Fibroblast of skin of left biceps (primary cell): ENCODE measurements around the gene FPR3.

ENCODE experiments used
- DNase-seq, 2 experiments: peaks; one replicate each; pipeline ENCODE4 v3.0.0-alpha.2; 2013; ENCODE audit warnings: low read depth in 2 of 2

The FPR3 gene

DNA sequence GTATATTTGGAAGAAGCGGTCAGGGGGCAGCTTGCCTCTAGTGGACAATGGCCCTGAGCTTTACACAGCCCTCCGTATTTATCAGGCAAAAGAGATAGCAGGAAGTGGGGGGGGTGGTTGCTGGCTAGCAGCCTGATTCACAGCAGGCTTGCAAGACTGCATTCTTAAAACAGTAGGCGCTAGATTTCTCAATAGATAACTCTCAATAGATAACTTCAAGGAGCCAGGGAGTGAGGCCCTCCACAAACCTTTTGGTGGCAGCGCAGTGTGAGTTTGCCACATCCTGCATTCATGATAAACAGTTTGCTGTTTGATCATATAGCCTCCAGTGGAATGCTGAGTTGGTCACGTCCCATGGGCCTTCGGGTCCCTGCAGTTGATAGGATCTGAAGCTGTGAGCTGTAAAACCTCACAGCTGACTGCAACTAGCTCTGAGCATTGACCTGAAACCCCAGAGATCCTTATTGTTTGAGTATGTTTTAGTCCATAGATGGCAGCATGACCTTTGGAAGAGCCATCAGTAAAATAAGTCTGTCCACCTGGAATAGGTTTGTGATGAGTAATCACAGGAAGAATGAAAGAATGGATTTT lies 12.2 kb downstream of the FPR3 start:
- no peak for DNase-seq

- DNase-seq = no peak
These were observed 13.0 kb downstream of the FPR3 start for GRCh38 chr19:51807925-51808324.

- DNase-seq = no peak
These were observed 13.5 kb downstream of the FPR3 start for GRCh38 chr19:51808333-51808986.

GRCh38 chr19:51809787-51810186 lies 14.8 kb downstream of the FPR3 start:
- no peak for DNase-seq

GRCh38 chr19:51810223-51810622 lies 15.3 kb downstream of the FPR3 start:
- no peak for DNase-seq

GRCh38 chr19:51811344-51811743 lies 16.4 kb downstream of the FPR3 start:
- no peak for DNase-seq

DNA sequence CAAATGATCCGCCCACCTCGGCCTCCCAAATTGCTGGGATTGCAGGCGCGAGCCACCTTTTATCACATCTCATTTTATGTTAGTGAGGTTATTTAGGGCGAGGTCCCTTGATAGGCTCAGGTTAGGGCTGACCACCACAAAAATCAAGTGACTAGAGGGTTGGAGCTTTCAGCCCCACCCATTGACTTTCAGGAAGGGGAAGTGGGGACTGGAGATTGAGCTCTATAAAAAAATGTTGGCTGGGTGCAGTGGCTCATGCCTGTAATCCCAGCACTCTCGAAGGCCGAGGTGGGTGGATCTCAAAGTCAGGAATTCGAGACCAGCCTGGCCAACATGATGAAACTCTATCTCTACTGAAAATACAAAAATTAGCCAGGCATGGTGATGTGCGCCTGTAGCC lies 20.1 kb downstream of the FPR3 start:
- no peak for DNase-seq

GRCh38 chr19:51816711-51817110 lies 21.8 kb downstream of the FPR3 start:
- no peak for DNase-seq

DNA sequence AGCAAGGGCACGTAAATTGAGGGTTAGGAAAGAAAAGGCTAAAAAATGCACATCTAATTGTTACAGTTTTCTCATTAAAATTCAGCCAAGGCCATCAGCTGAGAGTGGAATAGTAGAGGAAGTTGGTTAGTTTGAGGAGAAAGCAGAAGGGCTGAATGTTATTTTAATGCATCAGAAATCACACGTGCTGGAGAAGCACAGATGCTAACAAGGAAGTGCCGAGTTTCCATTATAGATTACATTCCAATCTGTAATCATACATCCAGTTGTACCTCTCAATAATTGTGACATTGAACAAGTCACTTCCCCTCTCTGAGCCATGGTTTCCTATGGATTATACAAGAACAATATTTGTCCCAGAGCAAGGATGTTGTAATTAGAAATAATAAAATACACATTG lies 25.1 kb downstream of the FPR3 start:
- no peak for DNase-seq

DNA sequence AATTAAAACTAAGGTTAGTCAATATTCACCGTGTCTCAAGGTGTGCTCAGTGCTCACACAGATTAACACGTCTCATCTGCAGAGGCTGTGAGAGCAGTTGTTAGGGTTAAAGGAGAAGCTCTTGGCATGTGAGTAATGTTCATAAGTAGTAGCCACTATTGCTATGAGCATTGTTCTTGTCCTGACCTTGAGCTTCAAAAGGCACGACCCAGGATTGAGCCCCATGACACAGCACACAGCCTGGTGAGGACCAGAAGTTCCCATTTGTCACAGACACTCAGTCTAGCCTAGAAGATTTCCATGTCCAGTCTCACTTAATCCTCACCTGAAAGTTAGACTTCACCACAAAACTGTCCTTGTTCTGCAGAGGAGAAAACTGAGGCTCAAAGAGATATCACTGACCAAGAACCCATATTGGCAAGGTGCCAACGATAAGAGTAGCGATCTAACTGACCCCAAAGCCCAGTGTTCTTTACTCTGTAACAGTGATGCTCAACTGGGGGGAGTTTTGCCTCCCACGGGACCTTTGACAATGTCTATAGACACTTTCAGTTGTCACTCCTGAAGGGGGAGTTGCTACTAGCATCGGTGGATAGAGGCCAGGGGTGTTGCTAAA lies 26.0 kb downstream of the FPR3 start:
- DNase-seq = no peak

DNA sequence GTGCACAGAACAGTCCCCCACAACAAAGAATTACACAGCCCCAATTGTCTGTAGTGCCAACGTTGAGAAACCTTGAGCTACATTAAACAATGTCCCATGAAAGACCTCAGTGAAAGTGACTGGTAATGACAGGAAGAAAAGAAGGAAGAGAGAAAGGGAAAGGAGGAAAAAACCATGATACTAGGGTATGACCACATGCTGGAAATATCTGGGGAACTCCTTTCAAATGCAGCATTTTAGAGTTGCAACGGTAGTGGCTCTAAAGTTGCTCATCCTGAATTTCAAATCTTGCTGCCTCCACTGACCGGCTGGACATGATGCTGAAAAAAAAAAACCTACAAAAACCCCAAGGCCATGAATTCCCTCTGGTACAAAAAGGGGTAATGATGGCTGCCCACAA lies 26.5 kb downstream of the FPR3 start:
- no peak for DNase-seq

- DNase-seq = no peak
These were observed 27.0 kb downstream of the FPR3 start for GRCh38 chr19:51821921-51822320.

- DNase-seq = no peak
These were observed 27.4 kb downstream of the FPR3 start for GRCh38 chr19:51822325-51822724.

DNA sequence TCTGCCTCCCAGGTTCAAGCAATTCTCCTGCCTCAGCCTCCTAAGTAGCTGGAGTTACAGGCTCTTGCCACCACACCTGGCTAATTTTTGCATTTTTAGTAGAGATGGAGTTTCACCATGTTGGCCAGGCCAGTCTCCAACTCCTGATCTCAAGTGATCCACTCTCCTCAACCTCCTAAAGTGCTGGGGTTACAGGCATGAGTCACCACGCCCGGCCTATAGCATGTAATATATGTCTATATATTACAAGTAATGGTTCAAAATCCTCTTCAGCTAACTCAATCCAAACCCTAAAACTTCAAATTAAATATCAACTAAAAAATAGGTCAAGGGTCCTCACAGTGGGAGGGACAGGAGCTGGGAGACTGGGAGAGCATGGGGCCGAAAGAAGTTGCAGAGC lies 28.0 kb downstream of the FPR3 start:
- DNase-seq = no peak

GRCh38 chr19:51824281-51825005 lies 29.5 kb downstream of the FPR3 start:
- DNase-seq = no peak

DNA sequence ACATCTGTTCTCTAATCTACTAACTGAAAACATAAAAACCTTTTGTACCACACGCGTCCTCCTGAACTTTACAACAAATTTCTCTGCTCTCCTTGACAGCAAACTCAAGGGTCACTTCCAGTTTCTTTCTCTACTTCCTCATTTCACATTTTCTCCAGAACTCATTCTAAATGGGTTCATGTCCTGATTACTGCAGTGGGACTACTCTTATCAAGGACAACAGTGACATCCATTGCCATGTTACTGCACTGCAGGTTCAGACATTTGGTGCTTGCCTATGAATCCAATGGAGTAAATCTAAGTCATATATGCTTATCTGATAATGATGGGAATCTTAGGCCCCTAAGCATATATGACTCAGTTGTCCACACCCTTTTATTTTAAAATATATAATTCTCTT lies 35.3 kb downstream of the FPR3 start:
- DNase-seq = no peak

DNA sequence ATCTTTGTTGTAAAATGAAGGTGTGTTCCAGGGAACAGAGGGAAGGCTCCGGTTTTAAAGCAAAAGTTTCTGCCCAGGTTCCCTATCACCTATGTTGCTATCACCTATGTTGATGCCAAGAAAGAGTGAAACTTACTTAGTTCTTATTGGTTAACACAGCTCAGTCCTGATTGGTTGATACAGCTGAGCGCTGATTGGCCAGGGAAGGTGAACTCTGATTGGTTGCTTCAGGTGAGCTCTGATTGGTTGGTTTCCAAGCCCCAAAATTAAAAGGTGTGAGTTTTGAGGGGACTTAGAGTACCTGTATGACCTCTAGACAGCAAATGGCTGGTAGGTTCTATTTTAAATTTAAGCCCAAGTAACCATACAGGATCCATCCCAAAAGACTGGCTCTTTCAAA lies 42.2 kb downstream of the FPR3 start:
- no peak for DNase-seq

DNA sequence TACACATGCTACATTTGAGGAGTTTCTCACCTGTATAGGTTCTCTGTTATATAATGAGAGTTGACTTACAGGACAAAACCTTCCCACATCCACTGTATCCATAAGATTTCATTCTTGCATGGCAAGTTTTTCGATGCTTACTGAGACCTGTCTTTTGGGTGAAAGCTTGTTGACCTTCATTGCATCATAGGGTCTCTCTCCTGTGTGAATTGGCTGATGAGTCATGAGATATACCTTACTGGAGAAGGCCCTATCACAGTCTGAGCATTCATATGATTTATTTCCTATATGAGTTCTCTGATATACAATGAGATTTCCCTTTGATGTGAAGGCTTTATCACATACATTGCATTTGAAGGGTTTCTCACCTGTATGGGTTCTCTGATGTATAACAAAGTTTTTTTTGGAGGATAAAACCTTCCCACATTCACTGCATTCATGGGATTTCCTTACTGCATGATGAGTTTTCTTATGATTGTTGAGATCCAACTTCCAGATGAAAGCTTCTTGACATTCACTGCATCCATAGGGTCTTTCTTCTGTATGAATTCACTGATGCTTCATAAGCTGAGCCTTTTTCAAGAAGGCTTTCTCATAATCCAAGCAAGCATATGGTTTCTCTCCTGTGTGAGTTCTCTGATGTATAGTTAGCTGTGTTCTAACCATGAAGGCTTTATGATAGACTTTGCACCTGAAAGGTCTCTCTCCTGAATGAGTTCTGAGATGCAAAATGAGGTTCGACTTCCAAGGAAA lies 67.1 kb downstream of the FPR3 start:
- no peak for DNase-seq

GRCh38 chr19:51873097-51873496 lies 78.1 kb downstream of the FPR3 start:
- no peak for DNase-seq
